NCI-H2227 (cell line): ENCODE results near the gene SFXN2.

Experiments used
- DNase-seq: peaks from one replicate; lab custom pipeline; 2025; ENCODE audit not compliant: unreplicated experiment; lab: John Stamatoyannopoulos, UW

The SFXN2 gene

DNA sequence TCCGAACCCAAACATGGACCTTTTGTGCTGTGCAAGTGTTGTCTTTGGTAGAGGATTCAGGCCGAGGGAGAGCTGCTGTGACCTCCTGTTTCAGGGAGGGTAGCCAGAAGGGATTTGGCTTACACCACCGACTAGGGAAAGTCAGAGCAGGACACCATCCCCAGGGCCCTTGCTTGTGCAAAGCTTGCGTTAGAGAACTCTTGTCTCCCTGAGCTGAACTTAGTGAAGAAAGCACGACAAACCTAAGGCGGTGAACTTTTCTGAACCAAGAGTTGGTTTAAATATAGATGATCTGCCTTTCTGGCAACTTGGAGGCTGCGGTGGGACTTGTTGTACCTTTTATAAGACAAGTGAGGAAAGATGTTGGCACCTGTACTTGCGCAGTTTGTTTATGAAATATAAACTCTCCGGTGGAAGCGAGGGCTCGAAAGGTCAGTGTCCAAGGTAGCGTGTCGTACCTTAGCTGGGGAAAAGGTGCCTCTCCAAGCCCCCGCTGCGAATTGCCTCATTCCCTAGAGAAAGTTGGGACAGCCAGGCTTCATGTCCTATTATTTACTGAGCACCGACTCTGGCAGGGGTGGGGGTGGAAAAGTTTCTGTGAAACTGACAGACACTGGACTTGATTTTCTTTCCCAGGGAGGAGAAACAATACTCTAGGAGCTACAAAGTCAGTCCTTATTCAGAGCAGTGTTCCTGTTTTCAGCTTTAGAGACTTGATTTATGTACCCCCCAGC, 60.9 kb downstream of the SFXN2 start:
- DNase-seq = no peak

- peak; percentile 10 for DNase-seq
Observed at GRCh38 chr10:102775935-102776669, 61.7 kb downstream of the SFXN2 start.

DNA sequence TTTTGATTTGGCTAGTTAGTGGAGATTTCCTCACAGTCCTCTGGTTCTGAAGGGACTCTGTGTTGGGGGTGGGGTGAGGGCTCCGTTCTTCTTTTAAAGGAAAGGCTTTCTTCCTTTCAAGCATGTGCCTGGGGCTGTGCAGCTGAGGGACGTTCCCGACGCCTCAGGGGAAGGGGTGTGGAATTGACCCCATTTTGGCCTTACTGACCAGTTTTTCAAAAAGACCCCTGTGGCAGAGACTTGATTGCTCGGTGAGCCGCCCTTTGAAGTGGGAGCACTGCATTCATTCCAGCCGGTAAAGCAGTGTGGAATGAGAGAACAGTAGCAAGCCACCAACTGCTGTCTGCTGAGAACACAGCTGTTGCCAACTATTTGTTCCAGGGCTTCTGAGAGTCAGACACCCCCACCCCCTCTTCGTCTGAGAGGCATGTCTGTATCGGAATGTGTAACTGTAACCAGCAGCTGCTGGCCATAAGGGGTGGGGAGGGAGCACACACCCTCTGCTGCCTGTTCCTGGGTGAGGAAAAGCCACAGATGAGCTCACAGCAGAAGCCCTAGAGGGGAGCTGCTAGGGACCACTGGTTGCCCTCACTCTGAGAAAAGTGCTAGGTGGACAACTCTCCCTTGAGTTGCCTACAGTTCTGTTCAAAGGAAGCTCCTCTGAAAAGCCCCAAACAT, 62.5 kb downstream of the SFXN2 start:
- DNase-seq = no peak

DNA sequence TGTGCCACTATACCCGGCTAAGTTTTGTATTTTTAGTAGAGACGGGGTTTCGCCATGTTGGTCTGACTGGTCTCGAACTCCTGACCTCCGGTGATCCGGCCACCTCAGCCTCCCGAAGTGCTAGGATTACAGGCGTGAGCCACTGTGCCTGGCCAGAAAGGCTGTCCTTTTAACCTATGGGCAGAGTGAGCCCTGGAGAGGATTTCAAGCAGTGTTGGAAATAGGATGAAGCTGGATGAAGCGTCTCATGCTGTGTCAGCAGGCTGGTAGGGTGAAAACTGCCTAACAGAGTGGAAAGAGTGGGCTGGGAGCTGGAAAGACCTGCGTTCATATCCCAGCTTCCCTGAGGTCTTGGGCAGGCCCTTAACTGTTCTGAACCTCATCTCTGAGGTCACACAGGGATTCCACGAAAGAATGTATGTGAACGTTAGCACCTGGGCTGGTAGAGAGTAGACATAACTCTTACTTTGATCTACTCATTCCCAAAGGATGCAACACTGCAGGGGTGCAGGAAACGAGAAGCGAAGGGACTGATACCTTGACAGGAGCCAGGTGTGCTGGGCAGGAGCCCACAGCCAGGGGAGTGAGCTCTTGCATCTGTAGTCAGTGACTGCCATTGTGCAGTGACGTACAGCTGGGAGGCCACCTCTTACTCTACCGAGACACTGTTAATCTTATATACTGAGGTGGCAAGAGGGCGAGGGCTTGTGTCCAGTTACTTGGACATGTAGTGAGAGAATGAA, 63.4 kb downstream of the SFXN2 start:
- no peak for DNase-seq

DNA sequence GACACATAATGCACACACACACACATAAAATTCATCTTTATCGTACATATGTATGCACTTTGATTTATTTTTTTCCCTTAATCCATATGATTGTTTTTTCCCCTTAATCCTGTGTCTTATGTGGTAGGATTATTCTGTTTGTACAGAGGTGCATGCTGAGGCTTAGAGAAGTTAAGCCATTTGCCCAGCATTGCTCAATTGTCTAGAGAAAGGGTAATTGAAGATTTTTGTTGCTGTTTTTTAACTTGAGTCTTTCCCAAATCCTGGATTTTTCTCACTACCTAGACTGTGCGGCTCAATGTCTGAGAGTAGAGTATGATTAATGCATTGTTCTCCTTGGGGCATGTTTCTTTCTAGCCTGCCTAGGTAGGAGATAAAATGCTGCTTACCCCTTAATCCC, 64.3 kb downstream of the SFXN2 start:
- DNase-seq = no peak

DNA sequence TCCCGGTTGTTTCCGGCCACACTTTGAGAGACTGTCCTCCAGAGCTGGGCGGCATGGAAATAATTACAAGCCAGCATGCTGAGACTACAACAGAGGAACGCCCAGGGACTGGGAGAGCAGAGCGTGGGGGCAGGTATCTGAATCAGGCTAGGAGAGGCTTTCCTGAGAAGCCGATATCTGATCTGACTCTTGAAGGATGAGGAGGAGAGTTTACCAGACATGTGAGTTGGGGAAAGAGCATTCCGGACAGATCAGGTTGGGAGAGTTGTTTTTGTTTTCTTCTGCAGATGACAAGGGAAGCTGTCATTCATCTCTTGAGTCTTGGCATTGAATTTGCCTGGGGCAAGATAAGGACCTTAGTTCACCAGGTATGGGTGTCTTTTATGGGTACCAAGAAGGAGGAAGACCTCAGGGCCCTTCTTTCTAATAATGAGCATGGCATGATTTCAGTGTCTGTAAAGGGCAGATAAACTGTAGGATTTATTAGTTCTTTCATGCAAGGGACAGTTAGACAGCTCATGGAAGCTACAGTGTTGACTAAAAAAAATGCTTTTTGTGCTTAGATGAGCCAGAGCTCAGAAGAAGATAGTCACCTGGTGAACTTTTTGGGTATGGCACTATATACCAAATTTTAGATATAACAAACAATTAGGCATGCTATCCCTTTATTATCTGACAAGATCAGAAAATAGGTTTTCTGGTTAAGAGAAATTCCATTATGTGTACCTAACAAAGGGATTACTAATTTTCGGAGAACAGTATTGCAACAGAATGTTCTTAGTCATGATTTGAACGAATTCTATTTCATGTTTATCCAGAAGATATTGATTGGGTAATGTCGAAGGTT, 65.5 kb downstream of the SFXN2 start:
- peak; percentile 22 for DNase-seq

DNA sequence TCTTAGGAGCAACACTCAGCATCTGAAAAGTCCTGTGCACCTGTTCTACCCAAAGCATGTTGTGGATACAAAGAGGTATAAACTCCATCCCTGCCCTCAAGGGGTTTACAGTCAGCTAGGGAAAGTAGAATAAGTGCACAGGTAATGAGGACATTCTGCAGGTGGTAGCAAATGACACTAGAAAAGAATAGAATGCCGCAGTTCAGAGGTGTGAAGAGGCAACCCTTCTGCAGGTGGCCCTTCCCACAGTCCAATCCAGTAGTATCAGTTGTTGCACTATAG, 66.0 kb downstream of the SFXN2 start:
- no peak for DNase-seq

DNA sequence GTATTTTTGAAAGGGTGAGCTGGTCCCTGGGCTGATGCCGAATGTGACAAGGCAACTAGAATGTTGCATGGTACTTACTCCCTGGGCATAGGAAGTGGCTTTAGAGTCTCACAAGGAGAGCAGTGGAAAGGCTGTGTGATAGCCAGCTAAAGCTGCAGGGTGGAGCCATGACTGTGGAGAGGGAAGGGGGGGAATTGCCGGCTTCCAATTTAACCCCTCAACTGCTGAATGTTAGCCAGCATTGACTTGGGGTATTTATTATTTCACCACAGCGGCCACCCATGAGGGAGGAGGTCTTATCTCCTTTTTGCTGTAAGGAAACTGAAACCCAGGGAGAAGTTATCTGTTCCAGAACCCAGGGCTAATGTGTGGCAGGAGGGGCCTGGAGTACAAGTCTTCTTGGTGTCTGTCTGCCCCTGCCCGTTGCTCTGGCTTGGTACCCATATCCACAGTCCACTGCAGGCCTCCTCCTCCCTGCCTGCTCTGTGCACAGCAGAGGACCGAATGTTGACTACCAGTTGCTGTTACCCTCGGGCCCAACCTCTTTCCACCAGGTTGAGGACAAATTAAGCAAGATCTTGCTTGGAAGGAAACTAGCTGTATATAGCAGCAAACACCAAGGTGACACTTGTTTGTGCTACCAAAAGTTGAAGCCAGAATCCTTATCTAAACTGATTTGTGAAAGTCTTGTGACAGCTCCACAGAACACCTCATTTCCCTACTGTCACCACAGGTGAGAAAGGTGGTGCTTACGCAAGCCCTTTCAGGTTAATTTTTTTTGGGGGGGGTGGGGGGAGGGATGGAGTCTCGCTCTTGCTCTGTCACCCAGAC, 66.9 kb downstream of the SFXN2 start:
- DNase-seq = no peak

- no peak for DNase-seq
Observed at GRCh38 chr10:102781921-102782557, 67.6 kb downstream of the SFXN2 start.

DNA sequence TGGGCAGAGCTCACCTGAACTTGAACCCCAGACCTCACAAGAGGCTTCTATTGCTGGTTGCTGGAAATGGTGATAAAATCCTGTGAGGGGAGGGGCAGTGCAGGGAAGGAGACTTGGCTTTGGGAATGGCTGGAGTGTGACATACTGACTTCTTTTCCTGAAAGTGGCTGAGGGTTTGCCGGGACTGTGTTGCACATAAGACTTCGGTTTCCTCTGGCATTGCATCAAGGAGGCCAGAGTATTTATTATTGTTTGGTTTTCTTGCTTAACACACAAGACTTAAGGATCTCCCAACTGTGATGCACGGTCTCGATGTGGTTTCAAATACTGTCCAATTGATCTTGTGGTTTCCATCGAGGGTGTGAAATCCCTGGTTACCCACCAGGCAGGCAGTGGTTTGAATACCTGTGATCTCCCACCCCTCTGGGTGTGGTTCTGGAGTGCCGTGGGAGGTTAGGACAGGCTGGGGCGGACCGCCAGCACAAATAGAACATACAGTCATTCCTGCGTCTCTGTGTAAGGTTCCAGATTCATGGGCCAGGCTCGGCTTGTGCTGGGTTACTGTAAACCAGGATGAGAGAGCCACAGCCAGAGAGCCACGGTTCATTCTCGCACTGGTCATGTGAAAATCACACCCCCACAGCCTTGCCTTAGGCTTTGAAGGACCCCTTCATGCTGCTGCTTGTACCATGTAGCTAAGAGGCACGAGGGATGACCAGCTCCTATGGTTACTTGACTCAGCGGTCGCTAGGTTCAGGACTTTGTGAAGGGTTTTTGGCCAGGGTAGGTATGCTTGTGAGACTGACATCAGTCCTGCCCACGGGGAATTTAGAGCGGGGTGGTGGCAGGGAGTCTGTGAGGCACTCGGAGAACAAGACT, 68.5 kb downstream of the SFXN2 start:
- no peak for DNase-seq

- no peak for DNase-seq
Observed at GRCh38 chr10:102783568-102783967, 69.1 kb downstream of the SFXN2 start.

GRCh38 chr10:102785818-102786217, 71.4 kb downstream of the SFXN2 start:
- DNase-seq = no peak

DNA sequence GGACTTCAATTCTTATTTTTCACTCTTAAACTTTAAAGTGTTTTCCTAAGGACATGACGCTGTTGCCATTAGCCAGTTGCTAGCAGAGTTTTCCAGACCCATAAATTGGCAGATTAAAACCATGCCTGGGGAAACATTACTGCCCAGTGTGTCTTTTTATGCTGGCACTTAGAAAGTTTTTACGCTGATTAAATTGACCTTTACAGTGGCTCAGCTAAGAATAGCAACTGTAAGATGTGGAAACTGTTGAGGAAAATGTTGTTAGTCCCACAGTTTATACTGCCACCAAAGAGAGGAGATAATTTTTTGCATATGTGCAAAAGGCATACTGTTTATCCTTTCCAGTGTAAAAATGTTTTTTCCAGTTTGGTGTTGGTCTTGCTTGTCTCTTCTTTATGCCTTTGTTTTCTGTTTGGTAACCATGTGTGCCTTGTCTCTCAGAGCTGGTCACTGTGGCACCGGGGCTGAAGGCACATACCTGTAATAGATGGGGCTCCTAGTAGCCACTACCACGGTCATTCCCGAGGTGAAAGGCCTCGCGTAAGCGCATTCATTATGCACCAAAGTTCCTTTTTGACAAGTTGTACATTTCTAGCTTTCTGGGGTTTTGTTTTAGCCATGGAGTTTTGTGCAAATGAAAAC, 77.4 kb downstream of the SFXN2 start:
- no peak for DNase-seq
